Measurements from ENCODE around the gene MPZL1.

The MPZL1 gene

DNA sequence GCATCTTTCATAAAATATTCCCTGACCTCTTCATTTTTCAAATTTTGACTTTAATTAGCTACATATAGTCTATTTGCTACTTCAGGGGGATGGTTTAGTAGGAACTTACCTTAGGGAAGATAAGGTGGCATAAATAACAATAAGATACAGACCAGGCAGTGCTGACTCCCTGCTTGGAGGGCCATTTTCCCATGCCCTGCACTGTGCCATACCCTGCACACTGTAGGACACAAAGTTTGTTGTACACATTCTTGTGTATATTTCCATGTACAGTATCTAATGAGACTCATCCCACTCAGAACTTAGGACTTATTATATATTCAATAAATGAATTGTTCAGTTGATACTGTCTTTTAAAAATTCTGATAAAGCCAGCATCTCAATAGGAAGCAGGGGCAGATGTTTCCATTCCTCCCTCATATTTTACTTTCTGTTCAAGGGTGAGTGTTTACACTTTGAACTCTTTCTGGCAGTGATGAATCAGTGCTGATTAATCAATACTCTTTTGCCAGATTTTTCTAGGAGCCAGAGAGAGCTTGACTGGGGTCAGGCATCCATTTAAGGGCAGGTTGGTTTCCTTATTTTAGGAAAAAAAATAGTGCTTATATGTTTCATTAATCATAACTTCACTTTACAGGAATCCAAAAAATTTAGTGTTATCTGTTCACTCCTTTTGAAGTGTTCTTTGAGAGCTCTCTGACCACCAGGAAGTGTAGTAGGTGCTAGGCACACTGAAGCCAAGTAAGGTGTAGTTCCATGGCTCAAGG, 30.6 kb downstream of the MPZL1 start:
- no peak for DNase-seq

DNA sequence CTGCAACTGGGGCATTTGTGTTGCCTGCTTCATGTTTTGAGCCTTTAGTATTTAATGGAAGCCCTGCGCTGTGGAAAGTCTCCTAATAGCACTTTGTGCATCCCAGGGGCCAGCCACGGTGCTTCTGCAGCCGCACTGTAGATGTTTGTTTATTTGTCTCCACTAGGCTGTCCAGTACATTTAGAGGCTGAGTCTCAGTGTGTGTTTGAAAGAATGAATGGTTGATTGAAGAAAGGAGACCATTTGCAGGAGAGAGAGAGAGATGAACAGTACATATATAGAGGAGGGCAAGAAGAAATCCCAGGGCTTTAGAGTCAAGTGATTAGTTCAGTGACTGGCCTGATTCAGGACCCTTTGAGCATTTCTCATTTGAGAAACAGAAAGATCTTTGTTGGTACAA, 33.9 kb downstream of the MPZL1 start:
- DNase-seq = no peak

DNA sequence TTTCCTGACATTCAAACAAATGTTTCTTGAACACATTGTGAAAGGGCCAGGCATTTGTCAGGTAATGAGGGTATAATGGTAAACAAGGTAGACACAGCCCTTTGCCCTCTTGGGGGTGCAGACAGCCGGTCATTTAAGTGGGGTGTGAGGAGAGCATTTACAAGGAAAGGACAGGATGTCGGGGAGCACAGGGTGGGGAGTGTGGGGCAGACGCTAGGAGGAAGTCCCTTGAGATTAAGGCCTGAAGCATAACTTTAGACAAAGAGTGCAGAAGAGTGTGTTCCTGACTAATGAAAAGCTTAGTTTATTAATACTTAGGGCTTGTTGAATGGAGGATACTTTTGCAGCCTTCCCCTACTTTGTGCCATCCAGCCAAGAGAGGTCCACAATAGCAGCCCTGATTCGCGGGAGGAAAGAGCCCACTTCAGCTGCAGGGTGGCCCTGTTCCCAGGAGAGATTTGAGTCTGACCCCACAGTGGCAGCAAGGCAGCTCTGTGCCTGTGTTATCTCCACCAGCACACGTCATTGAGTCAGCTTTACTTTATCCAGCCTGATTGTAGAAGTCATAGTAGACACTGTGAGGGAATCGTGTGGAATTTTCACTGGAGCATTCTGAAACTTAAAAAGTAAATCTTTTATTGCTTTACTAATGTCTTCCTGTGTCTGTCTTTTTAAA, 35.1 kb downstream of the MPZL1 start:
- DNase-seq = no peak

DNA sequence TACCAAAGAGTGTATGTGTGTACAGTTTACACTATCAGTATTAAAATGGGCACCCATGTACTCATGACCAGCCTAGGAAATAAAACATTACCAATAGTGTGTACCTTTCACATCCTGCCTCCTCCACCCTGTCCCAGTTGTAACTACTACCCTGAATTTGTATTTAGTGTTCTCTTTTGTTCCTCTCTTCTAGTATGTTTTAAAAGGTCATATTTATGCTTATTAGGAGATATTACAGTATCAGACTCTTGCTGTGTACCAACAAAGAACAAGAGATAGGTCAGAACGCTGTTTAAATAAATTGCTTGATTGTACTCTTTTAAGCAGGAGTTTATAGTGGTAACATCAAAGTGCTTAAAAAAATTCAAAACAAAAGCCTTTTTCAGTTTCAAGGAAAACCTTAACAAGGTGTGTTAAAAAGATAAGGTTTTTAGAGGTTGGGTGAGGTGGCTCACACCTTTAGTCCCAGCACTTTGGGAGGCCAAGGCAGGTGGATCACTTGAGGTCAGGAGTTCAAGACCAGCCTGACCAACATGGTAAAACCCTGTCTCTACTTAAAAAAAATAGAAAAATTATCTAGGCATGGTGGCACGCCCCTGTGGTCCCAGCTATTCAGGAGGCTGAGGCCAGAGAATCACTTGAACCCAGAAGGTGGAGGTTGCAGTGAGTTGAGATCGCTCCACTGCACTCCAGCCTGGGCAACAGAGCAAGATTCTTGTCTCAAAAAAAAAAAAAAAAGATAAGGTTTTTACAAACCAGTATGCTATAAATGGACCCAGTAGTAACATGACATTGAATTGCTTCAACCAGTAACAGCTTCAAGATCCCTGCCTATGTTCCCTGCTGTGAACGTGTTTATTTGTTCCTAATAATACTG, 35.9 kb downstream of the MPZL1 start:
- DNase-seq = no peak

DNA sequence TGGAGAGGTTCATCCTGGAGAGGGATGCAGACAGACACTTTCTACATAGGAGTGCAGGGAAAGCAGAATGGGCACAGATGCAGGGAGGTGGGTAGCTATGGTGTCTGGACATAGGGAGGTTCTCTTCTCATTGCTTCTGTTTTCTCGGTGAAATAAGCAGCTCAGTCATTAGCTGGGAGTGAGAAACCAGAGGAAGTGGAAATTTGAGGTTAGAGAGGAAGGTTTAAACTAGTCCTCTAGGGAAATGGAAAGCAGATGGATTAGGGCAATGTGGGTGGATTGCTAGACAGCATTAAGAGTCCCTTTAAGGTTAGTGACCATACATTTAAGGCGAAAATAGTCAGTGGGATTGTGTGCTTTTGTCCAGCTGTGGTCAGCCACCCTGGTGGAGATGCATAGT, 39.6 kb downstream of the MPZL1 start:
- no peak for DNase-seq

DNA sequence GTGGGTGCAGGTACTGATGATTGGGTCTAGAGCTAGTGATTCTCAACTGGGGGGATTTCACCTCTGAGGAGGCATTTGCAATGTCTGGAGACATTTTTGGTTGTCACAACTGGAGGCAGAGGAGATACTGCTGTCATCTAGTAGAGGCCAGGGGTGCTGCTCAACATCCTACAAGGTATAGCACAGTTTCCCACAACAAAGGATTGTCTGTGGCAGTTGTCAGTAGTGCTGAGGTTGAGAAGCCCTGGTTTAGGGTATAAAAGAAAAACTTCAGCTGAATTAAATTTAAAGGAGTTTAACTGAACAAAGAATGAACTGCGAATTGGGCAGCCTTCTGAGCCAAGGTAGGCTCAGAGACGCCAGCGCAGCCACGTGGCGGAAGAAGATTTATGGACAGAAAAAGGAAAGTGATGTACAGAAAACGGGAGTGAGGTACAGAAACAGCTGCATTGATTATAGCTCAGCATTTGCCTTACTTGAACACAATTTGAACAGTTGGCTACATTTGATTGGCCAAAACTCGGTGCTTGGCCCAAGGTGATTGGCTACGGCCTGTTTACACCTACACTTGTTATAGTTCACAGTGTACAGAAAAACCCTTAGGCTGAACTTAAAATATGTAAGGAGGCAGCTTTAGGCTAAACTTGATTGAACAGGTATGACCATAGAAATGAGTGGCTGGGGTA, 40.4 kb downstream of the MPZL1 start:
- DNase-seq = no peak

DNA sequence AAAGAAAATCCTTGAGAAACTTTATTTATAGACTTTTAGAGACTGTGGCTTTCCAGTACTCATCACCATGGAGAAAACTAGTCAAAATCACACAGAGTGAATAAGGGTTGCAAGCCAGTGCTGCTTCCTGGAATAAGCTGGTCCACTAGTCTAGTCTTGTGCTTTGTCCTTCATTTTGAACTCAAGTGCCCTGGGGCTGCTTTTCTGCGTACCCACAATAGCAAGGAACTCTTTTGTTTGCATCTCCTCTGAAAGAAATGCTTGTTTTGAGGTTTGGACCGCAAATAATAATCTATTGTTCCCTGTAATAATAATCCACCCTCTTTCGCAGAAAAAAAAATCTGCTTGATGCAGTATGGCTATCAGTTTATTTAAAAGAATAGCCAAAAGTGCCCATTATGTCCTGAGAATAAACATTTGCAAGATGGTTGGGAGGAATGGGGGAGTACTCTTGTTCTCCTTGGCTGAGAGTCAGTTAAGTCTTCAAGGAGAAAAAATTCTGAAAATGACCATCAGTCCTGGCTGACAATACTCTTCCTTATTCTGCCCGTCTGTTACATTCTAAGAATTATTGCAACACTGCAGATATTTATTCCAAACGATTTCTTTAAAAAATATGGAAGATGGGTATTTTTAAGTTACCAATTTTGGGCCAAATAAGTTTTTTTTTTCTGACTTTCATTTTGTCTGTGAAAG, 41.9 kb downstream of the MPZL1 start:
- DNase-seq = no peak

DNA sequence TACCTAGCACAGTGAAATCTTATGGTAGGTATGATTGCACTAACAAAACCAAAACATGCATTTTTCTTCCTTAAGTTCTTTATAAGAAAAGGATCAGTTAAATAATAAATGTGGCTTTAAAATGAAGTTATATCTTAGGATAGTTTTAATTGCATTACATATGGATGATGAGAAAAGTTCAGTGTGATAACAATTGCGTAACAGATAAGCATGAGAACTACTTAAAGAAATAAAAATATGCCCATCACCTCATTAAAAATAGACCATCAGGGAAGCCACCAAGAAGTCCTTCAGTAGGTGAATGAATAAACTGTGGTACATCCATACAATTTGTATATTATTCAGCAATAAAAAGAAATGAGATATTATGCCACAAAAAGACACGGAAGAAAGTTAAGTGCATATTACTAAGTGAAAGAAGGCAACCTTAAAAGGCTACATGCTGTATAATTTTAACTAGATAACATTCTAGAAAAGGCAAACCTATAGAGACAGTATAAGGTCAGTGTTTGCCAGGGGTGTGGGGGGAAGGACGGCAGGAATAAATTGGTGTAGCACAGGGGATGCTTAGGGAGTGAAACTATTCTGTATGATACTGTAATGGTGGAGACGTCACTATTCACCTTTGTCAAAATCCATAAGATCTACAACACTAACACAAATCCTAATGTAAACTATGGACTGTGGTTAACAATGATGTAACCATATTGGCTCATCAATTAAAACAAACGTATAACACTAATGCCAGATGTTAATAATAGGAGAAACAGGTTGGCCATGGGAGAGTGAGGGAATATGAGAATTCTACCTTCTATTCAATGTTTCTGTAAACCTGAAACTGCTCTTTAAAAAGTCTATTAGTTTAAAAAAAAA, 42.9 kb downstream of the MPZL1 start:
- no peak for DNase-seq

DNA sequence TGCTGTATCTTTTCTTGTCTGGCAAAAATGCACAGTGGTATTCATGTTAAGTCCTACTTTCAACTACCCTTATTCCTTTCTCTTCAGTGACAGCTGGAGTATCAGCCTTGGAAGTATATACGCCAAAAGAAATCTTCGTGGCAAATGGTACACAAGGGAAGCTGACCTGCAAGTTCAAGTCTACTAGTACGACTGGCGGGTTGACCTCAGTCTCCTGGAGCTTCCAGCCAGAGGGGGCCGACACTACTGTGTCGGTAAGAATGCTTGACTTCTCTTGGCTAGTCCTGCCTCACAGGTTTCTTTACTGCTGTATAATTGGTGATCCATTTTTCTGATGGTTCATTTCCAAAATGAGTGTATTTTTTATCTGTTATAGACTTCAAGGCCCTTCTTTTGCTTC, 43.7 kb downstream of the MPZL1 start:
- DNase-seq = no peak

DNA sequence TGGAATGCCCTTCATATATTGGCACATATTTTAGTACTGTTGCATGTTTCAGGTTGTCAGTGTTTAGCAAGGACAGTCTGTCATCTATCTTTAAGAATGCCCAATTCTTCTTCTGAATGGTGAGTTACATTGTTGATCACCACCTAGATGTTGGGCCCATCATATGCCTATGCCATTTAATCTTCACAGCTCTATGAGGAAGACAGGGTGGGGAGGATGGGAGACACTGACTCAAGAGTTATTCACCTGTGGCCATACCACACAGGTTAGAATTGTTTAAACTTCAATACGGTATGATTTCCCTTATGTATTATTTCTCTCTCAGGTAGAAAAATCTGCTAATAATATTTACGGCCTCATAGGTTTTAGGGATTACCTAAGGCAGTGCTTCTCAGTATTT, 44.8 kb downstream of the MPZL1 start:
- DNase-seq = no peak

DNA sequence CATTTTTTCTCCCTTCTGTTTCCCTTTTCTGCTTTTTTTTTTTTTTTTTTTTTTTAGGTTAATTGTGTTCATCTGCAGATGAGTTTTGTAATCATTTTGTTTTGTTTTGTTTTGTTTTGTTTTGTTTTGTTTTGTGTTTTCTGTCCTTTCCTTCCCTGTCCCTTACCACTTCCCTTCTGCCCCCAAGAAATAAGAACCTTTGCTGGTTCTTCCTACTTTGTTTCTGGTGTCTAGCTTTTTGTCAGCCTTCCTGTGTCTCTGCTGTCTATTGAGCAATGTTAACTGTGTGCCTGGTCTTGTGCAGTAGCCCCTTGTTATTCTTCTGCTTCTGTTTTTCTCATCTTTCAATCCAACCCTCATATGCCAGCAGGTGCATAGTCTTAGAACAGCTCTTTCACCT, 46.0 kb downstream of the MPZL1 start:
- DNase-seq = no peak

DNA sequence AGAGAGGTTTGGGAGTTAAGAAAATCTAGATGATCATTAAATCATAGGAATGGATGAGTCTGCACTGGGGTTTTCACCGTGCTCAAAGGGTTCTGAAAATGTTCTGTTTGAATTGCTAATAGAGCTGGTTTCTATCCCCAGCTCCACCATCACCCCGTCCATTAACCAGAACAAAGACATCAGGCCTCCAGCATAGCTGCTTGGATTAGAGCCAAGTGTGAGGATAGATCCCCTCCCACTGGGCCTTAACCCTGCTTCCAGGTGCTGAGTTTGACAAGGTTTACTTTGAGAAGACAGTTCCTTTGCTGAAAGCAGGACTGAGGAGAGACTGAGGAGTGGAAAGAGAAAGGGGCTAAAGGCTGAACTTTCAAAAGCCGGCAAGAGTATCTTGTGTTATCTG, 48.3 kb downstream of the MPZL1 start:
- no peak for DNase-seq

DNA sequence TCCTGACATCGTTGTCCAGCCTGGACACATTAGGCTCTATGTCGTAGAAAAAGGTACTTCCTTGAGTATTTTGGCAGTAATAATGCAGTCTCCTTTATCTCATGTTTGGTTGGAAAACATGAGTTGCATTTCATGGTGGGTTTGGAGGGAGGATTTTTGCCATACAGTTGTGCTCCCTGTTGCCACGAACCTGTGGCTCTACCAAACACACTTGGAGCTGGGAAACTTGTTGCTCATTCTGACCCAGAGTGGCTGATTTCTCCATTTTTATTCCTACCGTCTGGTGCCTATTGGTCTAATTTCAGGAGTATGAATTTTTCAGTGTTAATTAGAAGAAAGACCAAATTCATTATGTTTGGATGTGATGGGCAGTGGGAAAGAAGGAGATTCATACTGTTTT, 50.7 kb downstream of the MPZL1 start:
- DNase-seq = no peak

DNA sequence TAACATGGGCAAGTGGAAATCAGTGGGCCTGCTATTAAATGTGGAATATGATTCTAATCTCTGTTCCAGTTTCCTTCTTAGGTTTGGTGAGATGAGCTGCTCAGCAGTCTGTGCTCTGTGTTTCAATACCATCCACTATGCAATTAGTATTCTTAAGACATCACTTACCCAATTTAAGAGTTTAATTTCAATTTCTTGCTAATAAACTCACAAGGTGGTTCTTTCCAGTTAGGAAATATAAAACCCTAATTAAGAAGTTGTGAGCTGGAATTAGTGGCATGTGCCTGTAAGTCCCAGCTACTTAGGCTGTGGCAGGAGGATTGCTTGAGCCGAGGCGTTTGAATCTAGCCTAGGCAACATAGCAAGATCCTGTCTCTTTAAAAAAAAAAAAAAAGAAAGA, 51.7 kb downstream of the MPZL1 start:
- DNase-seq = no peak

DNA sequence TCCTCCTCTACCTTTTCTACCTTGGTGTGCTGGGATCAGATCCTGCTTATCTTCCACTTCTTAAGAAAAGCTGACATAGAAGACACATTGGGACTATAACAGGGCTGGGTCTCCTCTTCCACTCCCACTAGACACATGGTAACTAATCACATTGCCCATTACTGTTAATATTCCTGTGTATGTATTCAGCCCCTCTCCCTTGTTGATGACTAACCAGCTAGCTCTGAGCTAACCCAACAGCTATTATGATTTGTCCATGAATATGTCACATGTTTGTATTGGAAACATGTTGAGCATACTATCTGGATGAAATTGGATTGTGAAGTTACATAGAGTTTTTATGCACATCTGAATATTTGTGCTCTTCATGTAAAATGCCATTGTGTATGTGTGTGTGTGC, 52.9 kb downstream of the MPZL1 start:
- no peak for DNase-seq

DNA sequence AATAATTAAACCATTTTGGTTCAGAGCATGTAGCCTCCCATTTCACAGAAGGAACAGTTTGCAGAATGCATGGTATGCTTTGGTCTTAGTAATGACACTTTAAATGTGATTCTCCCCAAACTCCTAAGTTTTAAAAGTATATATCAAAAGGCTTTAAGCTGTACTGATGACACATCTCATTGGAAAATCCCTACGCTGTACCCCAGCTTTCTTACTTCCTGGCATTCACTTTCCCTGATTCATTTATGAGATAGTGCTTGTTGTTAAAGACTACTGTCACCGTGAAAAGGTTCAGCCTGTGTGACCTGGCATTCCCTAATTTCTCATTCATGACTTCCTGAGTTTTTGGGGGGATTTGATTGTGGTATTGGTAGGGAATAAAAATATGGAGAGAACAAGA, 53.4 kb downstream of the MPZL1 start:
- DNase-seq = no peak

DNA sequence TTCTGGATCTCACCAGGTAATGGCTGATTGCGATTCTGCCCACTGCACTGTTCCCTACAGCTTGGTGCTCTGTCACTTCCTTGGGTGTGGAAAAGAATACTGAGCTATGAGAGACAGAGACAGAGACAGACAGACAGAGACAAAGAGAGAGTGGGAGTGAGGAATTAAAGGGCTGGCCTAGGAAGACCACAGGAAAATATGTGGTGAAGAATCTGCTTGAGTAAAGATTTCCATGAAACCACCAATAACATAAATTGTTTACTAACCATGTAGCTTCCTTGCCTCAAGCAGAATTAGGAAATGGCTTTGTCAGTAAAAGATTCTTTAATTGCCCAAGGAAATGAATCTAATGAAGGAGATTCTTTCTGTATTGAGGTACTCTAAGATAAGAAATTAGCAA, 54.4 kb downstream of the MPZL1 start:
- DNase-seq = no peak

DNA sequence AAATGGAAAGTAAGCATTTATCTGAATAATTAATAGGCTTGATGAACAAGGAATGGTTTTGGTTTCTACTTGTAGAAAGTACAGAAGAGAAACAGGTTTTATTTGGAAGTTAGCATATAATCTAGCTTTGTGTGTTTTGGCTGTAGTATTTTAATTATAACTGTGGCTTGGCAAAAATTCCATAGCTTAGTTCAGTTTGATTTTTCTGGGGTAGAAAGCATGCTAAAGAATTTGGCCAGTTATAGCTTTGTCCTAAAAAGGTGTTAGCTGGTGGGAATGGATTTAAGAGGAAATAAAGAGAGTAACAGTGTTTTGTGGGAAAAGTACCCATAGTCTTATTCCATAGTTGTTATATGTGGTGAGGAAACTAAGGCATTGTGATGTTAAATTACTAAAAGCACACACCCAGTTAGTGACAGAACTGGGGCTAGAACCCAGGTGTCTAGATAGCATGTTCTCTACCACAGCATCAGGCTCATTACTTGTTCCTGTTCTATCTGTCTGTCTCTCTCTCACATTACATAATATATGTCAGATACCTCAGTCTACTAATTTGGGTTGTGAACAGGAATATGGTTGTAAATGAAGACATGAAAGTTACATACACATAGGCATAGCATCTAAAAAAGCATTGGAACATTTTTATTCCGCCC, 55.0 kb downstream of the MPZL1 start:
- DNase-seq = no peak

DNA sequence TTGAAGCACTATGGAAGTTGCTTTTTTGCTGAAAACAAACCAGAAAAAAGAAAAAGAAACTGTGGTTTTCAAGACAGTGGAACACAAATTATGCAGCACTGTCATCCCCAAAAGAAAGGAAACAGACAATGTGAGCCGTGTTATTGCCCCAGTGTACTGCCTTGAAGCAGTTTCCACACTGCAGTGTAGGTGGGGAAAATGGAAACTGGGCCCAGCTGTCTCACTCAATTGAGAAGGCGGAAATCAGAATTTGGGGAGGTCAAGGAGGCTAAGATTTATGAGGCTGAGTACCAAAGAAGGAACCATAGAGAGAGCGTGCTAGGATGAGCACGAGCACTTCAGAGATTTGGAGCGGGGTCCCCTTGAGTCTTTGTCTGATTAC, 55.5 kb downstream of the MPZL1 start:
- no peak for DNase-seq

DNA sequence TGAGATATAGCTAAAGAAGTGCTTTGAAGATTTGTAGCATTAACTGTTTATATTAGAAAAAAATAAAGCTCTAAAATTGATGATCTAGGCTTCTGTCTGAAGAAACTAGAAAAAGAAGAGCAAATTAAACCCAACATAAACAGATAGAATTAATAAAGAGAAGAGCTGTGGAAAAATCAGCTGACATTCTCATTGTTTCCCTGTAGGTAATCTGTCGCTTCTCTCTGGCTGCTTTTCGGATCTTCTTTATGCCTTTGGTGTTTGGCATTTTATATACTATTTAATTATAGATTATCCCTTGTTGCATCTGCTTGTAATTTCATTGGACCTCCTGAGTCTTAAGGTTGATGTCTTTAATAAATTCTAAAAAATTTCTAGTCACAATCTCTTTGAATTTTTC, 59.8 kb downstream of the MPZL1 start:
- DNase-seq = no peak

DNA sequence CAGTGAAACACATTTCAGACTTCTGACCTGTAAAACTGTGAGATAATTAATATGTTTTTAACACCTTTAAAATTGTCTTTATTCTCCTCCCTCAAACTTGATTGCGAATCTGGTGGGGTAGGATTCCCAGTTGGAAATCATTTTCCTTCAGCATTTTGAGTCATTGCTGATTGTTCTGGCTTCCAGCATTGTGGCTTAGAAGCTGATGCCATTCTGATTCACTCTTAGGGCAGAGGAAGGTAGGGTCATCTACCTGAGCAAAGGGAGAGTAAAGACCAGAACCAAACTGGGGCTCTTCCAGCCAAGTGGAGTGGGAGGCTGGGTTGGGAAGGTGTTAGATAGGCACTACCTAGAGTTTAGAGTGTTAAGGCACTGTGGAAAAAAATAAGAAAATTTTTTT, 61.2 kb downstream of the MPZL1 start:
- no peak for DNase-seq
